Measurements from ENCODE around the gene ARHGAP26. TPM values are rescaled to one million over a fixed set of nuclear protein-coding genes. Genes with fewer than 3 reads are reported as not detected.

The ARHGAP26 gene
- total RNA-seq, 1 experiment from 2014 or later: 34.5 TPM

DNA sequence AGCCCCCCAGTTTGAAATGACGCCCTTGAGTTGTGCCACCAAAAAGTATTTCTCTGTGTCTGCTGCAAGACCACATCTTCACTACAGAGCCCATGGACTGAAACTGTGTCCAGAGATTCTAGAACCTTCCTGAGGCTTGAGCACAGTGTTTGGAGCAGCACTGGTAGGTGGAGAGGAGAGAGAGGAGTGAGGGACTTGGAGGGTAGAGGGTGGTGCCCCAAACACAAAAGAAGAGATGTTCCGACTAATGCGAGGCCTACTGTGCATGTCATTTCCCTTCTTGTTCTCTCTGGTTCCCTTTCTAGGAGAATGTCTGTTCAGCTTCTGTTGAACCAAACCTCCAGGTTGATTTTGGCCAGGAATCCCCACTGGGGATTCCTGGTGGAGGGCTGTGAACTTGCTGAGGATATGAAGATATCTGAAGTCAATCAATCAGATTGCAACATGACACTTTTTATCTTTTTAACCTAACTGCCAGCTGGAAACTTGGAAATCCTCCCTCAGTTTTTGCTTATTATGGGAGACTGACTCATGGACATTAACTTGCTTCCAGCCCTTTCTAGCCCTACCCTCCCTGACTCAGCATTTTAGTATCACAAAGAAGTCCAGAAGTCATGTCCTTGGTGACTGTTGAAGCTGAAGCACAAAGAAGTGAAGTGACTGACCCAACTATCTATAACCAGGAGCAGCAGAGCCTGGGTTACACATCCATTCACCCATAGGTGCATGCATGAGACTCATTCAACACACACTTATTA is 478.8 kb downstream of the ARHGAP26 start:
- BruUV-seq (replicated peaks): no TSS peak
- Histone ChIP-seq H3K9ac (ENCODE audit: low read length) (no peak overlapping the region), H3K27ac (ENCODE audit: low read depth, low read length) (no peak overlapping the region), H3K9me3 (ENCODE audit: control insufficient read depth in 1 of 2, insufficient read depth in 1 of 2, low read depth in 1 of 2, low read length in 2 of 2) (no peaks in the 10 kb centered on the region; a peak in 1 of 4 replicates), H3K4me2 (ENCODE audit: low read length) (peak overlapping the region; percentile 29), H3K27me3 (ENCODE audit: insufficient read depth, low read length) (no peaks in the 10 kb centered on the region), H3K36me3 (ENCODE audit: control insufficient read depth in 1 of 2, insufficient read depth in 2 of 2, low read length in 2 of 2) (no peaks in the 10 kb centered on the region), H3K4me3 (replicated peaks in 1 of 2; ENCODE audit: low read depth in 1 of 2, low read length in 2 of 2) (no peak overlapping the region), H2AFZ (ENCODE audit: low read depth, low read length, poor library complexity, severe bottlenecking) (no peak overlapping the region), H3K4me1 (ENCODE audit: control insufficient read depth in 1 of 2, insufficient read depth in 2 of 2, low read length in 2 of 2) (peaks cover 33 to 49% of the 10 kb centered on the region in 2 experiments), H4K20me1 (ENCODE audit: insufficient read depth) (no peaks in the 10 kb centered on the region), H3K9me2 (ENCODE audit: insufficient read depth) (no peaks in the 10 kb centered on the region), H3K79me2 (ENCODE audit: insufficient read depth, low read length) (no peaks in the 10 kb centered on the region)
- POLR2A ChIA-PET: no interaction called here
- TF ChIP-seq CBX3 (IDR thresholded peaks at IDR 0.05; ENCODE audit: low read depth): no peak
- TF ChIP-seq ZBTB33 (IDR thresholded peaks at IDR 0.05; ENCODE audit: extremely low read depth, insufficient replicate concordance, low read length): no peak
- no peak for TF ChIP-seq ATF3 (IDR thresholded peaks at IDR 0.05)
- TF ChIP-seq TCF7L2 (IDR thresholded peaks at IDR 0.05; ENCODE audit: borderline replicate concordance, extremely low read depth, insufficient read depth, insufficient read length): peak; percentile 24
- no peak for TF ChIP-seq SRF (IDR thresholded peaks at IDR 0.05; ENCODE audit: low read depth)
- TF ChIP-seq ELF1 (IDR thresholded peaks at IDR 0.05; ENCODE audit: borderline replicate concordance, low read depth): no peak
- intact Hi-C loops (cut with micrococcal nuclease): no loop called here
- DNase-seq (ENCODE audit: low read depth, low spot score) (no peak), ATAC-seq (no peak)
- CTCF ChIA-PET: no interaction called here
- RAD21 ChIA-PET (ENCODE audit: low non-redundant PET in 1 of 2, low total read pairs in 2 of 2, uncharacterized antibody in 2 of 2, unreplicated experiment in 2 of 2): no interaction called here
